NCI-H1694 treated with DMSO at 0.1 percent for 48 hours (cell line): ENCODE data around the gene TCOF1.

Experiments used
- DNase-seq: peaks from one replicate; lab custom pipeline; 2025; lab: John Stamatoyannopoulos, UW

Gene TCOF1

GRCh38 chr5:150349681-150350275, 7.7 kb upstream of the TCOF1 start:
- DNase-seq = no peak

DNA sequence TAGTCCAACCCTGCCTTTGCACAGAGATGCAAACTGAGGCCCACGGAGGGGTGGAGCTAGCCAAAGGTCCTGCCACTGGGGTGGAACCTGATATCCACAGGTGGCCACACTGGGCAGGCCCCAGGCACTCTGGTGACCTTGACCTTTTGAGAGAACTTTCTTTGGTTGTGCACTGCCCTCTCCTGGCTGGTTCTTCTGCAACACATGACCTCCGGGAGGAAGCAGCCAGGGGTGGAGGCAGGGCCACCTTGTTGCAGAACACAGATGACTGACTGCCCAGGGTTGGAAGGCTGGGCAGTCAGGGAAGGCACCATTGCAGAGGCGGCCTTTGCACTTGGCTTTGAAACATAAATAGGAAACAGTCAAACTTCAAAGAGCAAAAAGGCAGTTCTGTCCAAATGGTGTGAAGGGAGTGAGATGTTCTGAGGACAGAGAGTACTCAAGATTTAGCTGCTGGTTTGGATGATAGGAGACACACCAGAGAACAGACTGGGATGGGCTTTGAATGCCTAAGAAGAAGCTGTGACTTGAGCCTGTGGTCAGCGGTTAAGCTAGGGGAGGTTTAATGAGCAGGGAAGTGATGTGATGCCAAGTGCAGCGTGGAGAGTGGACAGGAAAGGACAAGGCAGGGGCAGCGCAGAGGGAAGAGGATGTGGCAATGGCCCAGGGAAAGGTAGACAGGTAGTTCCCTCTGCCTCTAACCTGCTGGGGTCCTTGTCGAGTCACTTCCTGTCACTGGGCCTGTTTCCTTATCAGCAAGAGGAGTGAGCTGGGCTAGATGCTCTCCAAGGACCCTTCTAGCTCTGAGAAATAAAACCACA, 6.8 kb upstream of the TCOF1 start:
- DNase-seq = peak; percentile 35

DNA sequence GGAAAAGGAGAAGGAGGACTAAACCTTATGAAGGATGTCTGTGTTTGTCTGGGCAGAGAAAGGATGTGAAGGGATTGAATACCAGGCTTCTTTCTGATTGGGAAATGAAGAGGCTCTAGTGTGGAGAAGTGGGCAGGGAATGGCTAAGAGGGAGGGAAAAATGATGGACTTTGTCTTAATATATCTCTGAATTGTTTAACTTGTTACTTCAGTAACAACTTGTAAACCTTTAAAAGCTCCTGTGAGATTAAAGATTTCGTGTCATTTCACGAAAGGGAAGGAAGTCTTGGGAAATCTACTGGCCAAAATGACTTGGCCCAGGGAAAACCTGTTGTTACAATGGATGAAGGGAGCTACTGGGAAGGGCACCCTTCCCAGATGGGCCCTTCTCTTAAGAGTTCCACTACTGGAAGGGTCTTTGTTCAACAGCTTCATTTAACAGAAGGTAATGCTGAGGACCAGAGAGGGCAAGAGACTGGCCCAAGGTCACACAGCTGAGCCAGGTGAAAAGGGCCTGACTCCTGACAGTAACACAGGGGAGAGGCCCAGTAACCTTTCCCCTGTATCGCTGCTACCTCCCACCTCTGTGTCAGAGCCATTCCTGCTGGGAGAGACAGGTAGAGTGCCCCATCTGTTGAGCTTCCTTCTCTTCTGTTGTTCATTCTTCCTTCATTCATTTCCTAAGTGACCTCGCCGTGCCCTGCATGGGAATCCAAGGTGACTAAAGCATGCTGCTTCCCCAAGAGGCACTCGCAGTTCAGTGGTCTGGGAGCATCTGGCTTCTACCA, 5.1 kb upstream of the TCOF1 start:
- no peak for DNase-seq

DNA sequence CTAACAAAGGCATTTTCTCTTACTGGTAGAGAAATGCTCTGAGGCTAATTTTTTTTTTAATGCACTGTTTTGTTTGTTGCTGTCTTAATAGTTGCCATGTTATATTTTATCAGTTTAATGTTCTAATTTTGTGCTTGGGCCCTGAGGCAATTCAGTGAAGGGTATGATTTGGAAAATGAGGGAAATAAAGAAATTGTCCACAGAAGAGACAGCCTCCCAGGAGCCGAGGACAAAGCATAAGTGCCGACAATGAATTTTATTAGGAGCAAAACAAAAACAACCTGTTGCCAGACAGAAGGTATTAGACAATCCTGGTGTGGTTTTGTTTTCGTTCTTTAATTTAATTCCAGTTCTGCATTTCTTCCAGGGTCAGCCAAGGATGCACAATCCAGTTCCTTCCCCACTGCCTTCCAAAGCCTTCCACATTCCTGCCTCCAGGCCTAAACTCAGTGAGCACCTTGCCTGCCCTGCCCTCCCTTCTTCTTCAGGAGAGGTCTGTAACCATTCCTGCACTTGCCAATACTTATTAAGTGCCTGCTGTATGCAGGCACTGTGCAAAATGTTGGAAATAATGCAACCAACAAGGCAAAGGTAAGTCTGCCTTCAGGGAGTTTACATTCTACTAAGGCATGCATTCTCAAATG, 4.3 kb upstream of the TCOF1 start:
- no peak for DNase-seq

DNA sequence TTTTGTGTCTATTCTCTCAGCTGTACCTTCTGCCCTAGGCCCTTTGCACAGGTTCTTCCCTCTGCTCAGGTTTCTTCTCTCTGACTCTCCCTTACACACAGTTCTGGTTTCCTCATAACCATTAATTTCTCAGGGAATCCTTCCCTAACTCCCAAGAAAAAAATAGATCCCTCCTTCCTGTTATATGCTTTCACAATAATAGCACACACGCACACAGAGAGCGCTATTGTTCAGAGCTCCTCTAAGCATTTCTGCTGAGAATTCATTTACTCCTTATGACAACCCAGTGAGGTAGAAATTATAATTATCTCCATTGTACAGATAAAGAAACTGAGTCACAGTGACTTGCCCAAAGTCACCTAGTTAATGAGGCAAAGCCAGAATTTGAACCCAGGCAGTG, 1.7 kb upstream of the TCOF1 start:
- no peak for DNase-seq

DNA sequence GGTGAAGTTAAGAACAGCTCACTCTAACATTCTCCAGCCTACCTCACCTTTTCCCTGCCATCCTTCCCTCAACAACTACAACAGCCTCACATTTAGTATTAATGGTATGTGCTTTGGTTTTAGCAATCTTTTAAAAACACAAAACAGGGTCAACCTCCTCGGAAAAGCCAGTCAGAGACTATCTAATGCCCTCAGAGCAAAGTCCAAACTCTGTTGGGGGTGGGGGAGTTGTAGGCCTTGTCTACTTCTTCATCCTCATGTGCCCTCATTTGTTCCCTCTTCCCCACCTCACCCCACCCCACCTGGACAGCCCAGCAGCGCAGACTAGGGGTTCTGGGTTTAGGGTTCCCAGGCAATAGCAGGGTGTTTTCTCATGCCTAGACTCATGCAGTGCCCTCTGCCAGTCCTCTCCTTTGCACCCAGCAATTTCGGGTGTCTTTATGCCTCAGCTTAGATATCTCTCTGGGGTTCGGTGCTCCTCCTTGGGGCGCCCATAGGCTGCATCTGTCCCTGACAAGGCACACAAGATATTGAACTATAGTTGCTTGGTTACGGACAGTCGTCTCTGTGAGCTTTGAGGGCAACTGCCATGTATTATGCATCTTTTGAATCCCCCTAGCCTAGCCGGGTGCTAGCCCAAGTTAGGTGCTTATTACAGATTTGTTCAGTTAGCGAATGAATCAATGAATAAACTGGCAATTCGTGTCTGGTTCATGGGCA, 762 bp upstream of the TCOF1 start:
- no peak for DNase-seq

GRCh38 chr5:150358261-150359095, 981 bp downstream of the TCOF1 start:
- DNase-seq = no peak

DNA sequence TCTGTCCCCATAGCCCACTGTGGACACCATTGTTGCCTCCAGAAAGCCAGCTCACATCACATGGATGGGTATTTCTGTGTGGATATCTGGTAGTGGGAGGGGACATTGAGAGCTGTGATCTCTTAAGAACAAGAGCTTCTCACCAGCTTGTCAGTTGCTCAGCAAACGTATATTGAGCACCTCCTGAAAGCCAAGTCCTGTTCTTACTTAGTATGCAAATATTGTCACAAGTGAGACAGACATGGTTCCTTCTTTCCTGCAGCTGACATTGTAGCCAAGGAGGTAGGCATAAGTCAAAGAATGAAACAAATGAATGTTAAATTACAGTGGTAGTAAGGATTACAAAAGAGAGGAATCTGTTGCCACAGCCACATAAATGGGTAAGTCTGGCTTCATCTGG, 3.8 kb downstream of the TCOF1 start:
- no peak for DNase-seq

- DNase-seq = no peak
Measured at GRCh38 chr5:150363185-150363584, 5.7 kb downstream of the TCOF1 start.

DNA sequence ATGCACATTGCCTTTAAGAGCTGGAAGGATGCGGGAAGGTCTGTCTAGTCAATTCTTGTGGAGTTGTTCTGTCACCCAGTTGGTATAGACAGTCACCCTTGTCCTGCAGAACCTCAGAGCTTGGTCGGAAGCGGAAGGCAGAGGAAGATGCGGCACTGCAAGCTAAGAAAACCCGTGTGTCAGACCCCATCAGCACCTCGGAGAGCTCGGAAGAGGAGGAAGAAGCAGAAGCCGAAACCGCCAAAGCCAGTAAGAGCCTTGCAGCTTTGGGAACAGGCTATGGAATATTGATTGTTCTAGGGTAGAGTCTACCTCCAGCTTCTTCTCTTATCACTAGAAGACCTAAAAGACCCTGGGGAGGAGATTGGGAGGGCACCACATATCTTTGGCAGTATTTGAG, 6.5 kb downstream of the TCOF1 start:
- DNase-seq = no peak

- DNase-seq = no peak
Measured at GRCh38 chr5:150368526-150368925, 11.0 kb downstream of the TCOF1 start.

- no peak for DNase-seq
Measured at GRCh38 chr5:150372639-150373038, 15.1 kb downstream of the TCOF1 start.

- DNase-seq = no peak
Measured at GRCh38 chr5:150374651-150375050, 17.2 kb downstream of the TCOF1 start.

DNA sequence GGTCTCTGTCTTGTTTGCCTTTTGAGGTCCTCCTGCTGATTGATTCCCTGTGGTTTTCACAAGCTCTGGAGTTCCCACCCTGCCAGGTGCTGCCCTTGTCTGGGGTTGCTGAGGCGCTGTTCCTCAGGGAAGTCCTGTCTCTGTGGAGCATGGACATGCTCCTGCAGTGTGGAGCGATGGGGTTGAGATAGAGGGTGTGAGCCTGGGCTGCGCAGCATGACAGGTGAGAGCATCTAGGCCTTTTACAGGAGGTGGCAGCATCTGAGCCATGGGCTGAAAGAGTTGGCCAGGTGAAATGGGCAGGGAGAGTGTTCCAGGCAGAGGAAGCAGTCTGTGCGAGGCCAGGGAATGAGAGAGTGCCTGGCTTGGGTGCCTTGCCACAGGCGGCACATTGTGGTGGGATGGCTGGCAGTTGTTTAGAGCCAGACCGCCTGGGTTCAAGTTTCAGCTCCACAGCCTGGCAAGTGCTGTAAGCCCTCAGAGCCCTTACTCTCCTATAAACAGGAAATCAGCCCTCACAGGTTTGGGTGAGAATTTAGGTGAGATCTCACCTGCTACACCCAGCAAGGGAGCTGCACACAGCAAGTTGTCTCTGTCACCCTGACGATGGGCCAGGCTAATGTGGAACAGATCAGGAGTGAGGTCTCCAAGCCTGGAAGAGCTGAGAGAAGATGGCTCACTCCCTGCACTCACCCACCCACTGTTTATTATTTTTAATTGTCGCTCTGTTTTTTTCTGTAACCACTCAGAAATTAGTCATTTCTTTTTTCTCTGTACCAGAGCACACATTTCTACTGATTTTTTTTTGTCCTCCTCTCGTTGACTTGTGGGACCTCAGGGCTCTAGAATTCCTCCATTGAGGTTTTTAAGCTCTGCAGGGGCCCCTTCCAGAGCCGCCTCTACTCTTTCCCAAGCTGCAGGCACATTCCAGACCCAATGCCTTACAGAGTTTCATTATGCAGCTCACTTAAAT, 19.6 kb downstream of the TCOF1 start:
- no peak for DNase-seq

DNA sequence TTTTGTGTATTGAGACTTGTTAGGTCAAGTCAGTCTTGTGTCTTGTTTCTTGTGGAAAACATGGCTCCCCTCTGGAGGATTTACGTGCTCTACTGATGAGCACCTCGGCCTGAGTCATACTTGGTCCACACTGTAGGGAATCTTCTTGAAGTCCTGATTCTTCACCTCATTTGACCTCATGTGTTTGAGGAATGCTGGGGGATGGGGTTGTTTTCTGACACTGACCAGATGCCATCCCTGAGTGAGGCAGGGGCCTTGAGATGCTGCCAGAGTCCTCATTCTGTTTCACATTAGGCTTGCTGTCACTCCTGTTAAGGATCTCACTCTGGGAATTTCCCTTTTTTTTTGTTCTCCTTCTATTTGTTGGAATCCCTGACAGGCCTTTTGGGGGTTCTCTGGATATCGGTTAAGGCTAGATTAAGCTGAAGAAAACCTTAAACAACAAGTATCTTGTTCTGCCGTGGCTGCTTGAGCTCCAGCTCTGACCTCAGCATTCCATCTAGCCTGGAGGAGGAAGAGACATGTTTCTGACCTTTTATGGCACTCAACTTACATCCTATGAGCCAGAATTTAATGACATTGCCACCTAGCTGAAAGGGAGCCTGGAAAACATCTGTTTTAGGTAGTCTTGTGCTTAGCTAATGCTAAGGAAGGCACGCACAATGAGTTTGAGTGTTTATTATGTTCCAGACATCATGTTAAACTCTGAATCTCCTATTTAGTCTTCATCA, 20.6 kb downstream of the TCOF1 start:
- no peak for DNase-seq

GRCh38 chr5:150384701-150385100, 27.2 kb downstream of the TCOF1 start:
- no peak for DNase-seq

GRCh38 chr5:150386024-150386855, 28.7 kb downstream of the TCOF1 start:
- no peak for DNase-seq
